OCI-M2 (cell line): Measurements from ENCODE around the gene CENPP.
"Not testable (repeated sequence)": the region's sequence is repeated elsewhere in the genome, so short reads cannot be mapped to it uniquely, and the experiment has no call there.

Source experiments
- DNase-seq: peaks from one replicate; lab custom pipeline; 2025; ENCODE audit not compliant: unreplicated experiment; lab: John Stamatoyannopoulos, UW

Gene CENPP

GRCh38 chr9:92589923-92590322 lies 264.2 kb downstream of the CENPP start:
- DNase-seq = no peak

- DNase-seq = no peak
These were observed 264.6 kb downstream of the CENPP start for GRCh38 chr9:92590377-92590776.

GRCh38 chr9:92592537-92592936 lies 266.8 kb downstream of the CENPP start:
- no peak for DNase-seq

GRCh38 chr9:92592946-92593861 lies 267.5 kb downstream of the CENPP start:
- DNase-seq = no peak

- DNase-seq = not testable (repeated sequence)
These were observed 269.3 kb downstream of the CENPP start for GRCh38 chr9:92595075-92595474.

GRCh38 chr9:92595930-92596329 lies 270.2 kb downstream of the CENPP start:
- no peak for DNase-seq

- DNase-seq = no peak
These were observed 272.6 kb downstream of the CENPP start for GRCh38 chr9:92598382-92598781.

GRCh38 chr9:92599938-92600461 lies 274.2 kb downstream of the CENPP start:
- DNase-seq = no peak

GRCh38 chr9:92600462-92601261 lies 274.9 kb downstream of the CENPP start:
- DNase-seq = no peak

GRCh38 chr9:92601451-92601850 lies 275.7 kb downstream of the CENPP start:
- no peak for DNase-seq

- no peak for DNase-seq
These were observed 276.7 kb downstream of the CENPP start for GRCh38 chr9:92602413-92602812.

- no peak for DNase-seq
These were observed 277.3 kb downstream of the CENPP start for GRCh38 chr9:92603100-92603499.

GRCh38 chr9:92603990-92604389 lies 278.2 kb downstream of the CENPP start:
- no peak for DNase-seq

- DNase-seq = no peak
These were observed 279.5 kb downstream of the CENPP start for GRCh38 chr9:92605224-92605623.

- DNase-seq = no peak
These were observed 281.3 kb downstream of the CENPP start for GRCh38 chr9:92607088-92607487.

- DNase-seq = no peak
These were observed 282.0 kb downstream of the CENPP start for GRCh38 chr9:92607773-92608172.

GRCh38 chr9:92608241-92608908 lies 282.6 kb downstream of the CENPP start:
- DNase-seq = no peak

GRCh38 chr9:92608909-92609445 lies 283.2 kb downstream of the CENPP start:
- DNase-seq = no peak

GRCh38 chr9:92610470-92611420 lies 285.0 kb downstream of the CENPP start:
- no peak for DNase-seq
